22Rv1 (cell line): Measurements from ENCODE around the gene VPS25.
"Not testable (repeated sequence)": the region's sequence is repeated elsewhere in the genome, so short reads cannot be mapped to it uniquely, and the experiment has no call there.

Experiments used
- H3K27ac ChIP-seq: fragments of 450-650 bp; 2 replicates; pipeline ENCODE4 v1.5.1; 2017
- ZFX ChIP-seq: fragments of 450-650 bp; IDR thresholded peaks from 2 replicates; pipeline ENCODE4 v1.6.1; 2017; ENCODE audit warnings: antibody characterized with exemption, borderline replicate concordance
- TF ChIP-seq, protein P1 (sequence below): fragments of 450-650 bp; IDR thresholded peaks from 2 replicates; pipeline ENCODE4 v1.5.1; 2017; ENCODE audit warnings: mild to moderate bottlenecking

The VPS25 gene

DNA sequence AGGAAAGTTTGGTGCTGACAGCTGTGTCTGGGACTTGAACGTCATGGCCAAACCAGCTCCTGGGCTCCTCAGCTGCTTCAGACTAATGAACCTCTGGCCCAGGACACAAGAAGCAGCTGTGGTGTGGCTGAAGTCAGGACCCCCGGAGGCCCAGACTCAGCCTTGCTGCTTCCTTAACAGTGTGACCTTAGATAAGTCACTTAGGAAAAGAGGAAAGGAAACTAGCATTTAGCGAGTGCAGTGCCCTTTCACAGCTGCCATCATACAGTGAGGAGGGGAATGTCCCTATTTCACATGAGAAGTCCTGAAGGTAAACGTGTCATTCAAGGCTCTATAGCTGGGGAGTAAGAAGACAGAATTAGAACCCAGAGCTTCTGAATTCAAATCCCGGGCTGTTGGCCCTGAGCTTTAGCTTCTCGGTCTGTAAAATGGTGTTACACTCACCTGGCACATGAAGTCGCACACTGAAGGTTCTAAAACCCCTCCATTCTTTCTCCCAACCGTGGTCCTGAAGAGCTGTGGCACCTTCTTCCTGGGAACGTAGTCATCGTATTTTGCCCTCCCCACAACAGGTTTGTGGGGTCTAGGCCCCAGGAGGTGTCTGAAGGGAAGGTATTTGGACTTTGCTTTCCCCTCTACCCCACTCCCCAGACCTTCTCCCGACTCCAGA, 13.1 kb upstream of the VPS25 start:
- TF ChIP-seq ZFX, result no peak
- TF ChIP-seq, protein P1, sequence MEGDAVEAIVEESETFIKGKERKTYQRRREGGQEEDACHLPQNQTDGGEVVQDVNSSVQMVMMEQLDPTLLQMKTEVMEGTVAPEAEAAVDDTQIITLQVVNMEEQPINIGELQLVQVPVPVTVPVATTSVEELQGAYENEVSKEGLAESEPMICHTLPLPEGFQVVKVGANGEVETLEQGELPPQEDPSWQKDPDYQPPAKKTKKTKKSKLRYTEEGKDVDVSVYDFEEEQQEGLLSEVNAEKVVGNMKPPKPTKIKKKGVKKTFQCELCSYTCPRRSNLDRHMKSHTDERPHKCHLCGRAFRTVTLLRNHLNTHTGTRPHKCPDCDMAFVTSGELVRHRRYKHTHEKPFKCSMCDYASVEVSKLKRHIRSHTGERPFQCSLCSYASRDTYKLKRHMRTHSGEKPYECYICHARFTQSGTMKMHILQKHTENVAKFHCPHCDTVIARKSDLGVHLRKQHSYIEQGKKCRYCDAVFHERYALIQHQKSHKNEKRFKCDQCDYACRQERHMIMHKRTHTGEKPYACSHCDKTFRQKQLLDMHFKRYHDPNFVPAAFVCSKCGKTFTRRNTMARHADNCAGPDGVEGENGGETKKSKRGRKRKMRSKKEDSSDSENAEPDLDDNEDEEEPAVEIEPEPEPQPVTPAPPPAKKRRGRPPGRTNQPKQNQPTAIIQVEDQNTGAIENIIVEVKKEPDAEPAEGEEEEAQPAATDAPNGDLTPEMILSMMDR, result no peak
- no peak overlapping the region for H3K27ac ChIP-seq

DNA sequence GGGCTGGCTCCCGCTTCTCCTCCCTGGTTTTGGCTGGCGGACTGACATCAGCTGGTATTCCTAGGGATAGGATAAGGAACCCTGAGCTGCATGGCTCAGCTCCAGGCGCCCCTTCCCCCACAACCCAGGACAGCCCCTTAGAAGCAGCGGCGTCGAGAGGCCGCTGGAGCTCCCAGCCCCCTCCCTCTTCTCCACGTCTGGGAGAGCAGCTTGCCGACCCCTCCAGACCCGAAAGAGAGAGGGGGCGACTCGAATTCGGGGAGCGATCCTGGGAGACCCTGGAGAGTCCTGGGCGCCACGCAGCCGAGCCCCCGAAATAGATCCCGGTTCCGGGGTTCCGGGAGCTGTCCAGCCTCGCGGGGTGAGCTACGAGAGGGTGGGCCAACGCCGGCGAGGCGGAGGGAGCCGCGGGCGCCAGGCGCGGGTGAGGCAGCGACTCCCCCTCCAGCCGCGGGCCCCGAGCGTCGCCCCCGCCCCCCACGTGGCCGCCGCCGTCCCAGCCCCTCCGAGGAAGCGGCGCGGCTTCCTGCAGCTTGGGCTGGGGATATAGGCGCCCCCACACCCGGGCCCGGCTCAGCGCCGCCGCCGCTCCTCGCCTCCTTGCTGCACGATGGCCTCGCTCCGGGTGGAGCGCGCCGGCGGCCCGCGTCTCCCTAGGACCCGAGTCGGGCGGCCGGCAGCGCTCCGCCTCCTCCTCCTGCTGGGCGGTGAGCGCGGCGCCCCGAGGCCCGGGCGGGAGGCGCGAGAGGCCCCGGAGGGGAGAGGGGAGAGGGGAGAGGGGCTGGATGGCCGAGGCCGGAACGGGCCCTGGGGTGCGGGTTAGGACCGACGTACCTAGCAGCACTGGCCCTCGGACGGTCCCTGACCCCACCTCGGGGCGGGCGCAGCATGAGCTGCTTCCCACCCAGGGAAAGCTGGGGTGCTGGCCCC, 12.3 kb upstream of the VPS25 start, which contains the start of gene RAMP2:
RAMP2 (plus strand) TSS at position 576 of the 930 bp plus-strand sequence; CDS start at position 611, 35 bp downstream.
- no peak for TF ChIP-seq ZFX
- TF ChIP-seq, protein P1, result 0 out of 2 replicates have a peak, but pooled peaks have one; percentile 5
- no peak within 1 kb of the TSS for H3K27ac ChIP-seq

DNA sequence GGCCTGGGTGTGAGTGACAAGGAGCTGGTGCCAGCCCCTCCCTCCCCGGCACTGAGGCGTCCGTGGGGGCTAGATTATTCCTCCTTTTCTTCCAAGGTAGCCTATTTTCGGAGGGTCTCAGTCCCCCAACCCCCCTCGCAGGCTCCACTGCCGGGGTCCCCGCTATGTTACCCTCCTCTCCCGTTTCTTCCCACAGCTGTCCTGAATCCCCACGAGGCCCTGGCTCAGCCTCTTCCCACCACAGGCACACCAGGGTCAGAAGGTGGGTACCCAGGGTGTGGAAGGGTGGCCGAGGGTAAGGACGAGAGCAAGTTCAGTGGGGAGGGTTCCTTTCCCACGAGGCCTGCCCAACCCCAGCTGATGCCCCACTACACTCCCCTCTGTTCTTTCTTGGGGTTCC, 11.6 kb upstream of the VPS25 start:
- H3K27ac ChIP-seq, result no peak overlapping the region
- TF ChIP-seq, protein P1, result no peak
- TF ChIP-seq ZFX, result no peak

DNA sequence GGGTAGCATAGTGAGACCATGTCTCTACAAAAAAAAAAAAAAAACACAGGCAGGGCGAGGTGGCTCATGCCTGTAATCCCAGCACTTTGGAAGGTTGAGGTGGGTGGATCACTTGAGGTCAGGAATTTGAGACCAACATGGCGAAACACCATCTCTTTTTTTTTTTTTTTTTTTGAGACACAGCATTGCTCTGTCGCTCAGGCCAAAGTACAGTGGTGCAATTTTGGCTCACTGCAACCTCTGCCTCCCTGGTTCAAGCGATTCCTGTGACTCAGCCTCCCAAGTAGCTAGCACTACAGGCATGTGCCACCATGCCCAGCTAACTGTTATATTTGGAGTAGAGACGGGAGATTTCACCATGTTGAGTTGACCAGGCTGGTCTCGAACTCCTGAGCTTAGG, 7.1 kb upstream of the VPS25 start:
- H3K27ac ChIP-seq, result no peak overlapping the region
- no peak for TF ChIP-seq ZFX
- TF ChIP-seq, protein P1, result no peak

DNA sequence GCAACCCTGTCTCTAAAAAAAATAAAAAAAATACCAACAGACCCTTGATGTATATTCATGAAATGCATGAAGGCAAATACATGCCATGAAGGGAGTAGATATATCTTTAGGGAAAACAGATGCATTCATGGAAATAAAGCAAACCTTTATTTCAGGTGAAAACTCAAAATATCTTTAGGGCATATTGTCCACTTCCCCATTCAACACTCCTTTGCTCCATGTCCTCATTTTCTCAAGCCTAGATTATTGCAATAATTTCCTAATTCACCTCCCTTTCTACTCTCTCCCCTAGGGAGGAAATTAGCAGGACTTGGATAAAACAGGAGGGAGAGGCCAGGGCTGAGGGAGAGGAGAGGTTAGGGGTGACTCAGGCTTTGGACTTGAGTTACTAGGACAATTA, 5.7 kb upstream of the VPS25 start:
- no peak overlapping the region for H3K27ac ChIP-seq
- TF ChIP-seq, protein P1, result no peak
- TF ChIP-seq ZFX, result no peak

DNA sequence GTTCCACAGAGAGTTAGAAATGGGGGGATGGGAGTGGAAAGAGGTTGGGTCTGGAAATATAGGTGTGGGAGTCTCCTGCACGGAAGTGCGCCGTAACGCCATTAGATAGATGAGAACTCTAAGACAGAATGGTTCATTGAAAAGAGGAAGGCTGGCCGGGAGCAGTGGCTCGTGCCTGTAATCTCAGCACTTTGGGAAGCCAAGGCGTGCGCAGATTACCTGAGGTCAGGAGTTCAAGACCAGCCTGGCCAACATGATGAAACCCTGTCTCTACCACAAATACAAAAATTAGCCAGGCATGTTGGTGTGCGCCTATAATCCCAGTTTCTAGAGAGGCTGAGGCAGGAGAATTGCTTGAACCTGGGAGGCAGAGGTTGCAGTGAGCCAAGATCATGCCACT, 5.2 kb upstream of the VPS25 start:
- H3K27ac ChIP-seq, result not testable (repeated sequence)

DNA sequence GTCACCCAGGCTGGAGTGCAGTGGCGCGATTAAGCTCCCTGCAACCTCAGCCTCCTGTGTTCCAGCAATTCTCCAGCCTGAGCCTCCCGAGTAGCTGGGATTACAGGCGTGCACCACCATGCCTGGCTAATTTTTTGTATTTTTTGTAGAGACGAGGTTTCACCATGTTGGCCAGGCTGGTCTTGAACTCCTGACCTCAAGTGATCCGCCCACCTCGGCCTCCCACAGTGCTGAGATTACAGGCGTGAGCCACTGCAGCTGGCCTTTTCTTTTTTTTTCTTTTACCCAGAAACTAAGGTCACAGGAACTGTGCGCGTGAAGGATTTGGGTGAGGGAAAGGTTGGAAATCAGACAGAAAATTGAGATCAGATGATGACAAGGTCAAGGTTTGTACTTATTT, 3.3 kb upstream of the VPS25 start:
- not testable (repeated sequence) for H3K27ac ChIP-seq

DNA sequence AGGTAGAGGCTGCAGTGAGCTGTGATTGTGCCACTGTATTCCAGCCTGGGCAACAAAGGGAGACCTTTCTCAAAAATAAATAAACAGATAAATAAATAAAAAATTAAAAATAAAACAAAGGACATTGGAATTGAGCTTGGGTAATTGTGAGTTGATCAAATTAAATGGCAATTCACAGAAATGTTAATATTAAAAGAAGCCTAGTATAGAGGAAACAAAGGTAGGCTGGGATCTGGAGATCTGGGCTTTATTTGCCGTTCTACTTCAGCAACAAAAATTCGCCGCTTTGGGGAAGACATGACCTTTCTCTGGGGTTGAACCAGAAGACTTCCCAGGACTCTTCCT, 332 bp upstream of the VPS25 start:
- H3K27ac ChIP-seq, result peak overlapping the region; percentile 58
- TF ChIP-seq, protein P1, result no peak
- no peak for TF ChIP-seq ZFX
